Fibroblast of skin of abdomen (primary cell): ENCODE measurements around the gene SQSTM1.
"Not testable (repeated sequence)": the region's sequence is repeated elsewhere in the genome, so short reads cannot be mapped to it uniquely, and the experiment has no call there.

Source experiments
- DNase-seq: peaks from one replicate; pipeline ENCODE4 v3.0.0-alpha.2; 2013

SQSTM1 gene

DNA sequence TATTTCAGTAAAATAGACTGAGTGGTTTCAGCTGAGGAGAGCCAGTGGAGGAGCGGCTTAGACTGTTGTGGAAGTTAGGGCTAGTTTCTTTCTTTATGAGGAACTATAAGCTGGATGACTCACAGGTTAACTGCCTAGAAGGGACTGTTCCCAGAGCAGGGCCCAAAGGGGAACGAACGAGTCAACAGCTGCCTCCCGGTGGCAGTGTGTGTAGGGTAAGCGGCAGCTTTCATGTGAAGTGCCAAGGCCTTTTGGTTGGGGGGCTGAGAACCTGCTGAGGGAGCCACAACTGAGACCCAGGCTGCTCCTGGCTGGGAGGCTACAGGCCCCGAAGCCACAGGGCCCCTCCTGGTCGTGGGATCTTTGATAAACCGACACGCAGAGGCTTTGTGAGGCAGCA is 7.0 kb downstream of the SQSTM1 start:
- peak; percentile 28 for DNase-seq

- DNase-seq: no peak
These were observed 8.2 kb downstream of the SQSTM1 start for GRCh38 chr5:179828756-179829421.

DNA sequence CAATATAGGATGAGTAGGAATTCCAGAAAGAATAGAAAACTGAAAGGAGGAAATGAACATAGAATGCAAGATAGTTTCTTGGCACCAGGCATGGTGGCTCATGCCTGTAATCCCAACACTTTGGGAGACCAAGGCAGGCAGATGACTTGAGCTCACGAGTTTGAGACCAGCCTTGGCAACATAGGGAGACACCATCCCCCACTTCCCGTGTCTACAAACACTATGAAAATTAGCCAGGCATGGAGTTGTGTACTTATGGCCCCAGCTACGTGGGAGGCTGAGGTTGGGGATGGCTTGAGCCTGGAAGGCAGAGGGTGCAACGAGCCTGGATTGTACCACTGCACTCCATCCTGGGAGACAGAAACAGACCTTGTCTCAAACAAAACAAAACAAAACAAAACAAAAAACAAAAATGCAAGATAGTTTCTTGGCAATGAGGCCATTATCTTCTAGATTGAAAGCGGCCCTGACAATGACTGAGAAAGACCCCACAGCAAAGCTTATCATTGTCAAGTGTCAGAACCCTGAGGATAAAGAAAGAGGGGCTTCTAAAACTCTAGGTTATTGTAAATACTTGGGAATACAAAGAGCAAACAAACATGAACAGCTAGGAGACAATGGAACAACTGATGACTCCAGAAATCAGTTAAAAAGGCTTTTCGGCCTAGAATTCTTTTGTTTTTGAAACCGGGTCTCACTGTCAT is 9.2 kb downstream of the SQSTM1 start:
- no peak for DNase-seq

GRCh38 chr5:179830818-179831468 is 10.2 kb downstream of the SQSTM1 start:
- no peak for DNase-seq

DNA sequence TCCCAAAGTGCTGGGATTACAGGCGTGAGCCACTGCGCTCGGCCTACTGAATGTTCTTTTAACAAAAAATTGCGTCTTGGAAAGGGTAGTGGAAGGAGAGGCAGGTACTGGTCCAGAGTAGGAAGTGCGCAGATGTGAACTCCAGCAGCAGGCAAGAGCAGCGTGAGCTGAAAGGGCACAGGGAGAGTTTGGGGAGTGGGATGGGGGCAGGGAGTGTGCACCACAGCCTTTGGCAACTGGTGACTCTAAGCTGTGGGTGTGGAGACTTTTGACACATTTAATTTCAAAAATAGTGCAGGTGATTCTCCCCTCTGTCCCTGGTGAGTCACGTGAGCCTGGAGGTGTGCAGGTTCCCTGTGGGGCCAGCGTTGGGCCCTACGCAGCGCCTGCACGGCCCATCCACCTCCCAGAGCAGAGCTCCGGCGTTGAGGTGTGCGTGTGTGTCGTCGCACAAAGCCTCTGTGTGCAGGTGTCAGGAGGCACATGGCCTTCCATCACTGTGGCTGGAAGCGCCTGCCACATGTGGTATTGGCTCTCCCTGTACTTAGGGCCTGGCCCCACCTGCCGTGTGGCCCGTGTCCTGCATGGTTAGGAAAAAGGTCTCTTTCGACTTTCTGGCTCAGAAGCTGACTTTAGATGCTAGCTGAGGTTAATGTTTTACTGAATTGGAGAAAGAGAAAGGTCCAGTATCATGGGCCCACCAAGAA is 11.5 kb downstream of the SQSTM1 start:
- no peak for DNase-seq

GRCh38 chr5:179833056-179833708 is 12.5 kb downstream of the SQSTM1 start:
- no peak for DNase-seq

DNA sequence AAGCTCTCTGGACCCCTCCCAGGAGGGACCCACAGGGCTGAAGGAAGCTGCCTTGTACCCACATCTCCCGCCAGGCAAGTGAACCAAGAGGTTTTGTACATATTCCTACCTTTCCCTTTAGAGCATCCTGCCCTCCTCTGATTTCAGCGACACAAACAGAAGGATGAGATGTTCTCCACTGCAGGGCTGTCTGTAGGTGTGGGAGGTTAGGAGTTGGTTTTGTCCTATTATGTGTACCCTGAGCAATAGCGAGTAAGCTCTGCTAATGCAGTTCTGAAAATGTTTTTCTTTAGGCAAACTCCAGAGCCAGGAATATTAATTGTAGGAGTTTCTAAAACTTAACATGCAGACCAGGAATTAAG is 13.0 kb downstream of the SQSTM1 start:
- DNase-seq: no peak

- DNase-seq: no peak
These were observed 13.4 kb downstream of the SQSTM1 start for GRCh38 chr5:179834120-179834519.

DNA sequence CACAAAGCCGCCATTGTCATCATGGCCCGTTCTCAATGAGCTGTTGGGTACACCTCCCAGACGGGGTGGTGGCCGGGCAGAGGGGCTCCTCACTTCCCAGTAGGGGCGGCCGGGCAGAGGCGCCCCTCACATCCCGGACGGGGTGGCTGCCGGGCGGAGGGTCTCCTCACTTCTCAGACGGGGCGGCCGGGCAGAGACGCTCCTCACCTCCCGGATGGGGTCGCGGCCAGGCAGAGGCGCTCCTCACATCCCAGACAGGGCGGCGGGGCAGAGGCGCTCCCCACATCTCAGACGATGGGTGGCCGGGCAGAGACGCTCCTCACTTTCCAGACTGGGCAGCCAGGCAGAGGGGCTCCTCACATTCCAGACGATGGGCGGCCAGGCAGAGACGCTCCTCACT is 14.2 kb downstream of the SQSTM1 start:
- DNase-seq: not testable (repeated sequence)

DNA sequence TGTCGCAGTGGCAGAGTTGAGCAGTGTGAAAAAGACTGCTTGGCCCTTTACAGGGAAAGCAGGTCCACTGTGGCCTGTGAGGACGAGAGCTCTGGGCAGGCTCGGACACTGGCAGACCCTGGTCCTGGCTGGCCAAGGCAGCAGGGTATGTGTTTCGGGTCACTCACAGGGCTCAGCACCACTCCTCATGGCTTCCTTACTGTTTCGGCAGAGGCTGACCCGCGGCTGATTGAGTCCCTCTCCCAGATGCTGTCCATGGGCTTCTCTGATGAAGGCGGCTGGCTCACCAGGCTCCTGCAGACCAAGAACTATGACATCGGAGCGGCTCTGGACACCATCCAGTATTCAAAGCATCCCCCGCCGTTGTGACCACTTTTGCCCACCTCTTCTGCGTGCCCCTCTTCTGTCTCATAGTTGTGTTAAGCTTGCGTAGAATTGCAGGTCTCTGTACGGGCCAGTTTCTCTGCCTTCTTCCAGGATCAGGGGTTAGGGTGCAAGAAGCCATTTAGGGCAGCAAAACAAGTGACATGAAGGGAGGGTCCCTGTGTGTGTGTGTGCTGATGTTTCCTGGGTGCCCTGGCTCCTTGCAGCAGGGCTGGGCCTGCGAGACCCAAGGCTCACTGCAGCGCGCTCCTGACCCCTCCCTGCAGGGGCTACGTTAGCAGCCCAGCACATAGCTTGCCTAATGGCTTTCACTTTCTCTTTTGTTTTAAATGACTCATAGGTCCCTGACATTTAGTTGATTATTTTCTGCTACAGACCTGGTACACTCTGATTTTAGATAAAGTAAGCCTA is 15.7 kb downstream of the SQSTM1 start:
- DNase-seq: no peak

DNA sequence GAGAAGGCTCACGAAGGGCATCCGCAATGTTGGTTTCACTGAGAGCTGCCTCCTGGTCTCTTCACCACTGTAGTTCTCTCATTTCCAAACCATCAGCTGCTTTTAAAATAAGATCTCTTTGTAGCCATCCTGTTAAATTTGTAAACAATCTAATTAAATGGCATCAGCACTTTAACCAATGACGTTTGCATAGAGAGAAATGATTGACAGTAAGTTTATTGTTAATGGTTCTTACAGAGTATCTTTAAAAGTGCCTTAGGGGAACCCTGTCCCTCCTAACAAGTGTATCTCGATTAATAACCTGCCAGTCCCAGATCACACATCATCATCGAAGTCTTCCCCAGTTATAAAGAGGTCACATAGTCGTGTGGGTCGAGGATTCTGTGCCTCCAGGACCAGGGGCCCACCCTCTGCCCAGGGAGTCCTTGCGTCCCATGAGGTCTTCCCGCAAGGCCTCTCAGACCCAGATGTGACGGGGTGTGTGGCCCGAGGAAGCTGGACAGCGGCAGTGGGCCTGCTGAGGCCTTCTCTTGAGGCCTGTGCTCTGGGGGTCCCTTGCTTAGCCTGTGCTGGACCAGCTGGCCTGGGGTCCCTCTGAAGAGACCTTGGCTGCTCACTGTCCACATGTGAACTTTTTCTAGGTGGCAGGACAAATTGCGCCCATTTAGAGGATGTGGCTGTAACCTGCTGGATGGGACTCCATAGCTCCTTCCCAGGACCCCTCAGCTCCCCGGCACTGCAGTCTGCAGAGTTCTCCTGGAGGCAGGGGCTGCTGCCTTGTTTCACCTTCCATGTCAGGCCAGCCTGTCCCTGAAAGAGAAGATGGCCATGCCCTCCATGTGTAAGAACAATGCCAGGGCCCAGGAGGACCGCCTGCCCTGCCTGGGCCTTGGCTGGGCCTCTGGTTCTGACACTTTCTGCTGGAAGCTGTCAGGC is 16.6 kb downstream of the SQSTM1 start:
- DNase-seq: no peak

DNA sequence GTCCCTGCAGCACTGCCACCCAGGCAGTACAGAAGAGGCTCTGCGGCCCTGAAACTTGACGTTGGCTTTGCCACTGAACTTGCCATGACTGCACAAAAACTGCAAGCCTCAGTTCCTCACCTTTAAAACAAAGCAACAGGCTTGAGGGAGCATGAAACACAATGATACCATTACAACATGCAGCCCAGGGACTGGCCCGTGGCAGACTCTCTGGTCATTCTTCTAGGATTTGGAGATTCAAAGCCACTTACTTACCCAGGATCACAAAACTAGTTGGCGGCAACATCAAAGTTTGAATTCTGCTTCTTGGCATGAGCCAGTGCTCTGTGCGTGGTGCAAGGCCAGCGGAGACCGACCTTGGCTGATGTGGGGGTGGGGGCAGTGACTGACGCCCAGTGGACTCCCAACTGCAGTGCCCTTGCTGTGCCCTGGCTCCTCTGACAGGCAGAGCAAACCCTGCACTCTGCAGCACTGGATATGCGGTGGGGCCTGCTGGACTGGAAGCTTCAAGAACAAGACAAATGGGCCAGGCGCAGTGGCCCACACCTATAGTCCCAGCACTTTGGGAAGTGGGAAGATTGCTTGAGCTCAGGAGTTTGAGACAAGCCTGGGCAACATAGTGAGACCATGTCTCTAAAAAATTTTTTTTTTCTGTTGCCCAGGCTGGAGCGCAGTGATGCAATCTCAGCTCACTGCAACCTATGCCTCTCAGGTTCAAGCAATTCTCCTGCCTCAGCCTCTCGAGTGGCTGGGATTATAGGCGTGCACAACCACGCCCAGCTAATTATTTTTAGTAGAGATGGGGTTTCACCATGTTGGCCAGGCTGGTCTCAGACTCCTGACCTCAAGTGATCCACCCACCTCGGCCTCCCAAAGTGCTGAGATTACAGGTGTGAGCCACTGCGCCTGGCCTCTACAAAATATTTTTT is 18.9 kb downstream of the SQSTM1 start:
- no peak for DNase-seq

DNA sequence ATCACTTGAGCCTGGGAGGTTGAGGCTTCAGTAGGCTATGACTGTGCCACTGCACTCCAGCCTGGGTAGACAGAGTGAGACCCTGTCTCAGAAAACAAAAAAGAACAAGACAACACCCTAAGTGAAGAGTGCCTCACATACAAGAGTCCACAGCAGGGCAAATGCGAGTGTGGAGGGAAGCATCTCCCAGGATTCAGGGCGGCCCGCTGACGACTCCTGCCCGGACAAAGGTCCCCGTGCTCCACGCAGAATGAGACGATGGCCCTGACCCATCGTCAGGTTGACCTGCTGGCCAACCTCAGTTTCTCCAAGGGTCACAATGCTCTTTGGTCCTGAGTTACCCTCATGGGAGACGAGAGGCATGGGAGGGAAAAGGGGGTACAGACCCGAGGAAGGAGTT is 19.6 kb downstream of the SQSTM1 start:
- DNase-seq: no peak

DNA sequence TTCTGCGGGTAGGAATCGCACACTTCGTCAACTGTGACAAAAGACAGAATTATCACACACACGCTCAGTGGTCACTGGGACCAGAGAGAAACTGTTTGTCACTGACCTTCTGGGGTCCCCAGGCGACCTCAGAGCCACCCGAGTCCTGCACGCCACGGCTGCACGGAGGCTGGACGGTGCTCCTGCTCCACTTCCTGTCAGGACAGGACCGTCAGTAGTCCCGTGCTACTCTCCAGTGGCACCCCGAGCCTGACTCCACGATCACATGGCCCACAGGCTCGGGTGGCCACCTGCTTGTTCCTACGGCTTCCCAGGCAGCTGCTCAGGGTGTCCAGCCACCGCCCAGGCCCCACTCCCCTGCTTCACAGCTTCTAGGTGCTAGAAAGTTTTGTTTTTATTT is 20.1 kb downstream of the SQSTM1 start:
- no peak for DNase-seq

GRCh38 chr5:179841621-179842020 is 20.9 kb downstream of the SQSTM1 start:
- DNase-seq: no peak

DNA sequence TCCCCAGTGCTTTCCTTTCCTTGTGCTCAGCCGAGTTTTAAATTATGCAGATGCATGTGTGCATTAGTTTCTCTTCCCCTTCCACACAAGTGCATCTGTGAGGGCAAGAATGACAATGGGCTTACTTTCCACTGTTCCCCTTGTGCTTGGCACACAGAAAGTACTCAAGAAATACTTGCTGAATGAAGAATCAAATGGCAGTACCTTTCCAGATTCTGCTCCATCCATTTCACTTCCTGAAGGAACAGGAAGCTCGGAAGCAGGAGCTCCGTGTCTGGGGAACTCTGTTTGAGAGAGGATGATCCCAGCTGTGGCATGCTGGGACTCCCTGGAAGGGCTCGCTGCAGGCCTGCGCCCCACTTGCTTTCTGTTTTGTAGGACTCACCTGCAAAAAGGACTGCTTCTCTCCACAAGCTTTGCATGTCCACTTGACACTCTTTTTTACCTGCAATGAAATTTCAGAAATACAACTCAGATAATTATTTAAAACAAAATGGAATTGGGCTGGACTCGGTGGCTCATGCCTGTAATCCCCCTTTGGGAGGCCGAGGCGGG is 32.4 kb downstream of the SQSTM1 start:
- DNase-seq: no peak

DNA sequence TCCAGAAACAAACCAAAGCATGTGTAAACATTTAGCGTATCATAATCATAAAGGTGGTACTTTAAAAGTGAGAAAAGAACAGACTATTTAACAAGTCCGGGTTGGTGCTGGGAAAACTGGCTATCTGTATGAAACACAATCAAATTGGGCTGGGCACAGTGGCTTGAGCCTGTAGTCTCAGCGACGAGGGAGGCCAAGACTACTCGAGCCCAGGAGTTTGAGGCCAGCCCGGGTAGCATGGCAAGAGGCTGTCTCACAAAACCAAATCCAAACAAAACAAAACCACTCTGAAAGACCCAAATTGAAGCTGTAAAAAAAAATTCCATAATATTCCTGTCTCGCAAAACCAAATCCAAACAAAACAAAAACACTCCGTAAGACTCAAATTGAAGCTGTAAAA is 33.7 kb downstream of the SQSTM1 start:
- DNase-seq: no peak

DNA sequence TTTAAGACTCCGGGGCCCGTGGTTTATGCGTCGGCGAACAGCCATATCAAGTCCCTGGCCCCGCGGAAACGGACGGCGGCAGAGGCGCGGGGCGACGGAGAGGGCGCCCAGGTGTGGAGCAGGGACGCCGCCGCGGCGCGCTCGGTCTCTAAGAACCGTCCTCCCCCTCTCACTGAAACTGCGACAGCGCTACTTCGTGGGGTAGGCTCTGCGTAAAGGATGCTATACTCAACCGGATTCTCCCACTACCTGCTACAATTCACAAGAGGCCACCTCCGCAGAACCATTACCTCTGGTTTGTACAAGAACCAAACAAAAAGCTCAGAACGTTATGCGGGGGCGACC is 37.5 kb downstream of the SQSTM1 start:
- peak; percentile 12 for DNase-seq
